Activated CD4-positive, alpha-beta memory T cell treated with anti-CD3 and anti-CD28 coated beads, Interleukin-2, amount 10 ng/mL, durations not matched to agents 7 days and 5 days (primary cell): ENCODE measurements around the gene HSPA6. TPM values are rescaled to one million over a fixed set of nuclear protein-coding genes. Genes with fewer than 3 reads are reported as not detected.
"Not testable (repeated sequence)": the region's sequence is repeated elsewhere in the genome, so short reads cannot be mapped to it uniquely, and the experiment has no call there.

Source experiments
- CTCF ChIA-PET: fragments of 350-600 bp; sonication (Branson Sonifier 250); formaldehyde crosslinking; loops from one replicate; lab custom pipeline; 2021; ENCODE audit warnings: antibody characterized with exemption, inconsistent platforms; lab: Charles Lee
- POLR2A ChIA-PET: fragments of 350-600 bp; sonication (Branson Sonifier 250); formaldehyde crosslinking; loops from one replicate; lab custom pipeline; 2021; ENCODE audit warnings: antibody characterized with exemption; lab: Charles Lee
- DNase-seq: peaks from one replicate; pipeline ENCODE4 v3.0.0-alpha.2; 2020
- H3K27ac Mint-ChIP-seq: one replicate; pipeline ENCODE4 v1.8.0; 2021; ENCODE audit warnings: mild to moderate bottlenecking, mixed read lengths
- H3K27me3 Mint-ChIP-seq: one replicate; pipeline ENCODE4 v1.8.0; 2021; ENCODE audit warnings: mixed read lengths
- H3K36me3 Mint-ChIP-seq: one replicate; pipeline ENCODE4 v1.8.0; 2021; ENCODE audit warnings: low read depth, mixed read lengths
- H3K4me1 Mint-ChIP-seq: one replicate; pipeline ENCODE4 v1.8.0; 2021; ENCODE audit warnings: mixed read lengths
- H3K4me3 Mint-ChIP-seq: one replicate; pipeline ENCODE4 v1.8.0; 2021; ENCODE audit warnings: mild to moderate bottlenecking, mixed read lengths
- H3K9me3 Mint-ChIP-seq: one replicate; pipeline ENCODE4 v1.8.0; 2021; ENCODE audit warnings: mixed read lengths
- total RNA-seq, 2 experiments: library from RNA; stranded (reverse); gene quantifications; one replicate each; pipeline ENCODE4 v1.2.3, GENCODE V29; 2021

HSPA6 gene
- 1 to 10 TPM in 1 of 2 experiments, under 1 TPM in 1; 0.91 to 1.2 TPM for total RNA-seq

DNA sequence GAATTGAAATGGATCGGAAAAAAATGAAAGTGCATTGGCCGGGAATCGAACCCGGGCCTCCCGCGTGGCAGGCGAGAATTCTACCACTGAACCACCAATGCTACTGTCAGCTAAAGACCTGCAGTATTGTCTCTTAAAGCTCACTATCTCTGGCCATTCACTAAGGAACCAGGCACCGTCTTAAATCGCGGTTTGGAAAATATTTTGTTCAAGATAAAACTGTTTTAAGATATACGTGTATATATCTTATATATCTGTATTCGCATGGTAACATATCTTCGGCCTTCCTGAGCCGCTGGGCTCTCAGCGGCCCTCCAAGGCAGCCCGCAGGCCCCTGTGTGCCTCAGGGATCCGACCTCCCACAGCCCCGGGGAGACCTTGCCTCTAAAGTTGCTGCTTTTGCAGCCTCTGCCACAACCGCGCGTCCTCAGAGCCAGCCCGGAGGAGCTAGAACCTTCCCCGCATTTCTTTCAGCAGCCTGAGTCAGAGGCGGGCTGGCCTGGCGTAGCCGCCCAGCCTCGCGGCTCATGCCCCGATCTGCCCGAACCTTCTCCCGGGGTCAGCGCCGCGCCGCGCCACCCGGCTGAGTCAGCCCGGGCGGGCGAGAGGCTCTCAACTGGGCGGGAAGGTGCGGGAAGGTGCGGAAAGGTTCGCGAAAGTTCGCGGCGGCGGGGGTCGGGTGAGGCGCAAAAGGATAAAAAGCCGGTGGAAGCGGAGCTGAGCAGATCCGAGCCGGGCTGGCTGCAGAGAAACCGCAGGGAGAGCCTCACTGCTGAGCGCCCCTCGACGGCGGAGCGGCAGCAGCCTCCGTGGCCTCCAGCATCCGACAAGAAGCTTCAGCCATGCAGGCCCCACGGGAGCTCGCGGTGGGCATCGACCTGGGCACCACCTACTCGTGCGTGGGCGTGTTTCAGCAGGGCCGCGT, at the start of gene HSPA6:
HSPA6 (plus strand) TSS at position 724 of the 925 bp plus-strand sequence; CDS start at position 843, 119 bp downstream.
- CTCF ChIA-PET = interaction anchor here (0.6 to 1.0 kb wide), 3 partner anchors 34 to 214 kb away, joined by 3 to 5 read pairs (median 3); no protein-coding TSS in a partner anchor
- Mint-ChIP-seq H3K4me3 (peak within 1 kb of the TSS; percentile 80), H3K4me1 (peaks cover 15% of the 10 kb centered on the region), H3K27me3 (peaks cover 26% of the 10 kb centered on the region), H3K27ac (peak within 1 kb of the TSS; percentile 80)
- peak; percentile 70 for DNase-seq
- H3K36me3 Mint-ChIP-seq, POLR2A ChIA-PET, H3K9me3 Mint-ChIP-seq: not testable (repeated sequence)

- H3K27me3 Mint-ChIP-seq = peaks cover 32% of the 10 kb centered on the region
- H3K9me3 Mint-ChIP-seq, DNase-seq, H3K4me1 Mint-ChIP-seq, H3K36me3 Mint-ChIP-seq, POLR2A ChIA-PET, H3K27ac Mint-ChIP-seq, H3K4me3 Mint-ChIP-seq, CTCF ChIA-PET: not testable (repeated sequence)
These were observed 46.6 kb upstream of the HSPA6 start for GRCh38 chr1:161477711-161478110.

DNA sequence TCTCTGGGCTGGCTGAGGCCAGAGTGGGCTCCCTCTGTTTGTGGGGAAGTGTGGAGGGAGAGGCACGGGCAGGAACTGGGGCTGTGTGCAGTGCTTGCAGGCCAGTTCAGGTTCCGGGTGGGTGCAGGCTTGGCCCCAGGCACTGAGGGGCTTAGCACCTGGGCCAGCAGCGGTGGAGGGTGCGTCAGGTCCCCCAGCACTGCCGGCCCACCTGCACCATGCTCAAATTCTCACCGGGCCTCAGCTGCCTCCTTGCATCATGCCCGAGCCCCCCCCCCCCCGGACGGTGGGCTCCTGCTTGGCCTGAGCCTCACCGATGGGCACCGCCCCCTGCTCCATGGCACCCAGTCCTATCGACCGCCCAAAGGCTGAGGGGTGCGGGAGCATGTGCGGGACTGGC, 45.4 kb upstream of the HSPA6 start:
- H3K9me3 Mint-ChIP-seq = no peaks in the 10 kb centered on the region
- POLR2A ChIA-PET = no interaction called here
- DNase-seq = no peak
- CTCF ChIA-PET = interaction anchor here (1.2 kb wide), 1 partner anchor 8 kb away, joined by 6 read pairs; no protein-coding TSS in a partner anchor
- no peaks in the 10 kb centered on the region for H3K36me3 Mint-ChIP-seq
- peaks cover 20% of the 10 kb centered on the region for H3K27me3 Mint-ChIP-seq
- no peak overlapping the region for H3K4me3 Mint-ChIP-seq
- H3K4me1 Mint-ChIP-seq = no peaks in the 10 kb centered on the region
- H3K27ac Mint-ChIP-seq = no peak overlapping the region

GRCh38 chr1:161480381-161481035, 43.8 kb upstream of the HSPA6 start:
- peaks cover 9% of the 10 kb centered on the region for H3K27me3 Mint-ChIP-seq
- H3K4me3 Mint-ChIP-seq = no peak overlapping the region
- no peak overlapping the region for H3K27ac Mint-ChIP-seq
- no peak for DNase-seq
- H3K9me3 Mint-ChIP-seq = no peaks in the 10 kb centered on the region
- POLR2A ChIA-PET = no interaction called here
- no peaks in the 10 kb centered on the region for H3K36me3 Mint-ChIP-seq
- no peaks in the 10 kb centered on the region for H3K4me1 Mint-ChIP-seq
- CTCF ChIA-PET = no interaction called here

DNA sequence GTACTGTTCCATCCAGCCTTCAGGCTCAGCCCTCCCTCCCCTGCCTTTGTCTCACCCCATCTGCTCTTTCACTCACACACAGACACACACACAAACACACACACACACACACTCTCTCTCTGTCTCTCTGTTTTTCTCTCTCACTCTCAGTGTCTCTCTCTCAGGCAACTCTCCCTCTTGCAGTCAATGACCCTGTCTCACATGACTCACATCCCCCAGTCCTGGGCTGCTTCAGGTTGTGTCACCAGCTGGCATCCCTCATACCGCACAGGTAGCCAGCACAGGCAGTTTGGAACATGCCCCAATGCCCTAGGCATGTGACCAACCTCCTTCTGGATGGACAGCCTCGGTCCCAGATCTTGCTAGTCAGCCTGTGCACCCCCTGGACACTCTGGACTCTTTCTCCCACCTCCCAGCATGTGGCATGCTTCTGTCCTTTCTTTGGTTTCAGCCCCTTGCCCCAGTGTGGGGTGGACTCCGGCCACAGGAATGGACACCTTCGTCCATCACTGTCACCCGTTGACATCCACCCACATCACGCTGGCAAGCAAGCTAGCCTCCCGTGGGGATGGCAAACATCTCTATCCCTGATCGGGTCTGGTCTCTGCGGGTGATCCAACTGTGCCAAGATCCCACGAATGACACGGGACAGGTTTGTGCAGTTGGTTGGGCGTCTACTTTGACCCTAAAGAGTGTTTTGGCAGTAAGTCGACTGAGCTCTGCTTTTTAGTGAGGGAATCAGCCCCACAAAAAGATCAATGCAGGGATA, 42.5 kb upstream of the HSPA6 start:
- no peaks in the 10 kb centered on the region for H3K4me1 Mint-ChIP-seq
- no peaks in the 10 kb centered on the region for H3K36me3 Mint-ChIP-seq

GRCh38 chr1:161482610-161483009, 41.7 kb upstream of the HSPA6 start:
- no peak for DNase-seq
- POLR2A ChIA-PET = no interaction called here

More for the DNA sequence above, 42.5 kb upstream of the HSPA6 start:
- Mint-ChIP-seq H3K4me3 (no peak overlapping the region), H3K9me3 (no peaks in the 10 kb centered on the region), H3K27ac (no peak overlapping the region), H3K27me3 (peaks cover 9% of the 10 kb centered on the region)
- ChIA-PET CTCF (interaction anchor here (1.5 to 4.3 kb wide), 2 partner anchors 244 to 258 kb away, joined by 5 to 56 read pairs; no protein-coding TSS in a partner anchor), POLR2A (no interaction called here)
- no peak for DNase-seq

DNA sequence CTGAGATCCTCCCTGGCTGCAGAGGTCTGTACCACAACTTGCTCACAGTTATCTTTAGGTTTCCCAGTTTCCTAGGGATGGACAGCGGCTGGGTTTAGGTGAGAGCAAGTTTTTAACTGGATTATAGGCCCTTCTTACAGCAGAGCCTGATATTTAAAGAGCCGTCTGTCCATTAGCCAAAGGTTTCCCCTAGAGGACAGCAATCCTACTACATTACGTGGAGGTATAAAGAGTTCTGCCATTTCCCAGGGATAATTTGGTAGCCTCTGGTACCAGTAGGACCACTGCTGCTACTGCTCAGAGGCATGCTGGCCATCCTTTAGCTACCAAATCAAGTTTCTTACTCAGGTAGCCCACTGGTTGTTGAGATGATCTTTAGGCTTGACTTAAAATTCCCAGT, 41.0 kb upstream of the HSPA6 start:
- H3K27ac Mint-ChIP-seq = no peak overlapping the region
- H3K36me3 Mint-ChIP-seq = no peaks in the 10 kb centered on the region
- no peaks in the 10 kb centered on the region for H3K9me3 Mint-ChIP-seq
- CTCF ChIA-PET = interaction anchor here (1.5 to 4.3 kb wide), 4 partner anchors 9 to 256 kb away, joined by 3 to 56 read pairs (median 6); no protein-coding TSS in a partner anchor
- H3K4me1 Mint-ChIP-seq = peaks cover 4% of the 10 kb centered on the region
- peaks cover 13% of the 10 kb centered on the region for H3K27me3 Mint-ChIP-seq
- POLR2A ChIA-PET = interaction anchor here (1.4 kb wide), 1 partner anchor 257 kb away, joined by 3 read pairs; no protein-coding TSS in a partner anchor
- H3K4me3 Mint-ChIP-seq = no peak overlapping the region
- no peak for DNase-seq

More at GRCh38 chr1:161482610-161483009, 41.7 kb upstream of the HSPA6 start:
- H3K4me1 Mint-ChIP-seq = peaks cover 4% of the 10 kb centered on the region
- H3K9me3 Mint-ChIP-seq = no peaks in the 10 kb centered on the region
- peaks cover 11% of the 10 kb centered on the region for H3K27me3 Mint-ChIP-seq
- H3K27ac Mint-ChIP-seq = no peak overlapping the region
- H3K36me3 Mint-ChIP-seq = no peaks in the 10 kb centered on the region
- no peak overlapping the region for H3K4me3 Mint-ChIP-seq
- CTCF ChIA-PET = interaction anchor here (1.5 to 4.3 kb wide), 3 partner anchors 15 to 257 kb away, joined by 5 to 56 read pairs (median 7); no protein-coding TSS in a partner anchor

GRCh38 chr1:161484613-161485012, 39.7 kb upstream of the HSPA6 start:
- no peak for DNase-seq
- ChIA-PET POLR2A (no interaction called here), CTCF (interaction anchor here (1.0 to 4.3 kb wide), 9 partner anchors 11 to 552 kb away, joined by 3 to 56 read pairs (median 4); partner anchors contain the start of gene DUSP12)
- peaks cover 23% of the 10 kb centered on the region for H3K27me3 Mint-ChIP-seq
- no peak overlapping the region for H3K4me3 Mint-ChIP-seq
- no peaks in the 10 kb centered on the region for H3K36me3 Mint-ChIP-seq
- H3K27ac Mint-ChIP-seq = no peak overlapping the region
- H3K9me3 Mint-ChIP-seq = no peaks in the 10 kb centered on the region
- peaks cover 4% of the 10 kb centered on the region for H3K4me1 Mint-ChIP-seq

GRCh38 chr1:161486806-161487741, 37.3 kb upstream of the HSPA6 start:
- DNase-seq = peak; percentile 46
- peaks cover 24% of the 10 kb centered on the region for H3K4me1 Mint-ChIP-seq
- peaks cover 44% of the 10 kb centered on the region for H3K27me3 Mint-ChIP-seq
- no peak overlapping the region for H3K4me3 Mint-ChIP-seq
- POLR2A ChIA-PET = no interaction called here
- CTCF ChIA-PET = interaction anchor here (0.6 to 3.9 kb wide), 18 partner anchors 8 to 550 kb away, joined by 3 to 67 read pairs (median 3); partner anchors contain the start of genes DUSP12 and OLFML2B
- no peaks in the 10 kb centered on the region for H3K9me3 Mint-ChIP-seq
- no peaks in the 10 kb centered on the region for H3K36me3 Mint-ChIP-seq
- no peak overlapping the region for H3K27ac Mint-ChIP-seq

- H3K9me3 Mint-ChIP-seq = no peaks in the 10 kb centered on the region
- POLR2A ChIA-PET = no interaction called here
- DNase-seq = no peak
- CTCF ChIA-PET = no interaction called here
- H3K27me3 Mint-ChIP-seq = peaks cover 65% of the 10 kb centered on the region
- H3K36me3 Mint-ChIP-seq = no peaks in the 10 kb centered on the region
- no peak overlapping the region for H3K4me3 Mint-ChIP-seq
- H3K27ac Mint-ChIP-seq = no peak overlapping the region
- peaks cover 30% of the 10 kb centered on the region for H3K4me1 Mint-ChIP-seq
These were observed 32.9 kb upstream of the HSPA6 start for GRCh38 chr1:161491472-161491871.

DNA sequence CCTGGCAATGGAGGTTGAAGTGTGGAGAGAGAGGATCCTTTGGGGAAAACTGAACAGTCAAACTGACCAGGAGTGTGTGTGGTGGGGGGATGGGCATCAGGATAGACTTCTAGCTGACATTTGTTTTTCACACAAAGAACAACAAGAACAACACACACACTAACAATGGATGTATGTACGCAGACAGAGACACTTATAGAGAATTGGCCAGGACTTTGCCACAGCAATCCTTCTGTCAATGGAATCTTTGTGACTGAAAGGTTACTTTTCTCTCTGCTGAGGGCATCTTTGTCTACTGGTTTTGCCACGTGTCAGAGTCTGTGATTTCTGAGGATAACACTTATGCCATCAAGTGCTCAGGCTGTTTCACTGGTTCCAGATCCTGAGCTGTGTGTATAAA, 31.5 kb upstream of the HSPA6 start:
- Mint-ChIP-seq H3K9me3 (no peaks in the 10 kb centered on the region), H3K27ac (no peak overlapping the region), H3K4me1 (peaks cover 25% of the 10 kb centered on the region), H3K4me3 (no peak overlapping the region), H3K27me3 (peaks cover 67% of the 10 kb centered on the region), H3K36me3 (no peaks in the 10 kb centered on the region)
- POLR2A ChIA-PET = interaction anchor here (1.0 kb wide), 1 partner anchor 47 kb away, joined by 3 read pairs; no protein-coding TSS in a partner anchor
- CTCF ChIA-PET = no interaction called here
- DNase-seq = no peak
